Measurements from ENCODE around the gene ACY1. TPM values are rescaled to one million over a fixed set of nuclear protein-coding genes. Genes with fewer than 3 reads are reported as not detected.

The ACY1 gene
- polyA plus RNA-seq, 2 of the 4 experiments (the other 2 are of a cell fraction), result 20.7 to 21.1 TPM

GRCh38 chr3:51945031-51945840, 38.1 kb upstream of the ACY1 start:
- CTCF ChIA-PET, result interaction anchor here (0.7 to 5.9 kb wide), 5 partner anchors 10 to 39 kb away, joined by 3 to 59 read pairs (median 5); partner anchors contain the start of genes ABHD14A, ABHD14B, ACY1 and GPR62

GRCh38 chr3:51945926-51946705, 37.2 kb upstream of the ACY1 start:
- ChIA-PET CTCF (interaction anchor here (0.7 to 5.9 kb wide), 5 partner anchors 9 to 38 kb away, joined by 3 to 59 read pairs (median 5); partner anchors contain the start of genes ABHD14A, ABHD14B, ACY1 and GPR62), POLR2A (no interaction called here)
- no peak overlapping the region for H3K4me2 ChIP-seq
- 80% methylated on average over 10 of the region's 14 CpGs for WGBS (ENCODE audit: missing lambda C conversion rate)
- DNase-seq (ENCODE audit: low read depth in 1 of 2, low spot score in 1 of 2), result no peak
- ATAC-seq, result no peak
- FAIRE-seq, result no peak
- H3K4me3 ChIP-seq, result no peak overlapping the region
- H3K4me1 ChIP-seq, result peaks cover 13% of the 10 kb centered on the region
- no peak overlapping the region for H3K27ac ChIP-seq
- TF ChIP-seq TP53 (CRISPR knock-in tag; IDR thresholded peaks at IDR 0.05) (no peak), HOXB5 (CRISPR knock-in tag; IDR thresholded peaks at IDR 0.05) (no peak), HMGXB4 (CRISPR knock-in tag; IDR thresholded peaks at IDR 0.05; ENCODE audit: borderline replicate concordance) (no peak), ZNF302 (CRISPR knock-in tag; IDR thresholded peaks at IDR 0.05) (no peak)
- no peaks in the 10 kb centered on the region for H3K9me3 ChIP-seq

More at GRCh38 chr3:51945031-51945840, 38.1 kb upstream of the ACY1 start:
- no peak overlapping the region for H3K27ac ChIP-seq
- no peak overlapping the region for H3K4me3 ChIP-seq
- no peak for FAIRE-seq
- no peak for DNase-seq (ENCODE audit: low read depth in 1 of 2, low spot score in 1 of 2)
- H3K4me1 ChIP-seq, result peaks cover 19% of the 10 kb centered on the region
- H3K9me3 ChIP-seq, result no peaks in the 10 kb centered on the region
- WGBS (ENCODE audit: missing lambda C conversion rate), result 84% methylated on average over 15 of the region's 18 CpGs
- ATAC-seq, result no peak
- no peak for TF ChIP-seq MAZ (IDR thresholded peaks at IDR 0.05; ENCODE audit: borderline replicate concordance, low read depth, low read length)
- no peak for TF ChIP-seq NFE2L2 (conservative IDR thresholded peaks at IDR 0.05; ENCODE audit: low read length)
- no peak for TF ChIP-seq CHD2 (IDR thresholded peaks at IDR 0.05; ENCODE audit: low read length, partially characterized antibody)
- no peak for TF ChIP-seq KDM5A (IDR thresholded peaks at IDR 0.05)
- no peak for TF ChIP-seq RARB (CRISPR knock-in tag; IDR thresholded peaks at IDR 0.05)
- H3K4me2 ChIP-seq, result no peak overlapping the region
- POLR2A ChIA-PET, result no interaction called here

GRCh38 chr3:51946796-51947195, 36.5 kb upstream of the ACY1 start:
- no peak overlapping the region for H3K4me3 ChIP-seq
- peaks cover 13% of the 10 kb centered on the region for H3K4me1 ChIP-seq
- CTCF ChIA-PET, result interaction anchor here (1.4 to 5.9 kb wide), 2 partner anchors 8 to 27 kb away, joined by 4 to 59 read pairs; partner anchors contain the start of genes ABHD14A, ABHD14B and GPR62
- no peaks in the 10 kb centered on the region for H3K9me3 ChIP-seq
- WGBS (ENCODE audit: missing lambda C conversion rate), result 83% methylated on average over 3 of the region's 4 CpGs
- TF ChIP-seq JUN (IDR thresholded peaks at IDR 0.05), result no peak
- no peak for TF ChIP-seq BCL3 (IDR thresholded peaks at IDR 0.05)
- no peak for TF ChIP-seq EHMT2 (IDR thresholded peaks at IDR 0.05; ENCODE audit: low read depth)
- no peak for TF ChIP-seq EP300 (IDR thresholded peaks at IDR 0.05)
- TF ChIP-seq CTCF (IDR thresholded peaks at IDR 0.05), result no peak
- TF ChIP-seq JUNB (IDR thresholded peaks at IDR 0.05), result no peak
- TF ChIP-seq E2F6 (IDR thresholded peaks at IDR 0.05; ENCODE audit: borderline replicate concordance, low read depth), result no peak
- TF ChIP-seq TP53 (CRISPR knock-in tag; IDR thresholded peaks at IDR 0.05), result no peak
- no peak for TF ChIP-seq KDM5A (IDR thresholded peaks at IDR 0.05)
- no peak for DNase-seq (ENCODE audit: low read depth in 1 of 2, low spot score in 1 of 2)
- POLR2A ChIA-PET, result no interaction called here
- ATAC-seq, result no peak
- no peak for FAIRE-seq
- no peak overlapping the region for H3K4me2 ChIP-seq
- H3K27ac ChIP-seq, result no peak overlapping the region

Measured in A549 (cell line).